Caco-2 (cell line): ENCODE data around the gene C2CD3. TPM values are rescaled to one million over a fixed set of nuclear protein-coding genes. Genes with fewer than 3 reads are reported as not detected.

ENCODE experiments used
- BruUV-seq: library from RNA; stranded (reverse); fragments of 400-500 nt; replicated peaks from 2 replicates; lab custom pipeline; 2021; lab: Mats Ljungman, UMichigan
- CTCF ChIA-PET: fragments of 300-600 bp; sonication (Branson Sonifier 250); formaldehyde crosslinking; loops from one replicate; lab custom pipeline; 2022; ENCODE audit warnings: antibody characterized with exemption; lab: Charles Lee
- POLR2A ChIA-PET: fragments of 300-600 bp; sonication (Branson Sonifier 250); formaldehyde crosslinking; loops from one replicate; lab custom pipeline; 2022; ENCODE audit warnings: antibody characterized with exemption; lab: Charles Lee
- DNase-seq, 2 experiments: peaks; one replicate each; pipeline versions ENCODE4 v3.0.0 to v3.0.0-alpha.2; 2020 to 2022
- H3K27me3 ChIP-seq: replicated peaks from 2 replicates; pipeline ENCODE4 v1.6.0; 2011; ENCODE audit warnings: low read length; ENCODE audit not compliant: control insufficient read depth, insufficient read depth
- H3K36me3 ChIP-seq: 2 replicates; pipeline ENCODE4 v1.5.1; 2011; ENCODE audit warnings: low read length; ENCODE audit not compliant: control insufficient read depth, insufficient read depth
- H3K4me1 ChIP-seq: fragments of 250-450 bp; sonication (Bioruptor Pico); 2 replicates; pipeline ENCODE4 v1.5.1; 2020; ENCODE audit warnings: mild to moderate bottlenecking
- H3K4me3 ChIP-seq: 2 replicates; pipeline ENCODE4 v1.5.1; 2011; ENCODE audit warnings: low read depth, mild to moderate bottlenecking, control low read depth, low read length
- H3K9me3 ChIP-seq: fragments of 250-450 bp; sonication (Bioruptor Pico); 2 replicates; pipeline ENCODE4 v1.5.1; 2020; ENCODE audit warnings: mild to moderate bottlenecking, moderate library complexity
- H3K27ac Mint-ChIP-seq: one replicate; pipeline ENCODE4 v1.8.0; 2022; ENCODE audit warnings: mixed read lengths; ENCODE audit not compliant: unreplicated experiment
- H3K27me3 Mint-ChIP-seq: one replicate; pipeline ENCODE4 v1.8.0; 2022; ENCODE audit warnings: mixed read lengths; ENCODE audit not compliant: insufficient read depth, unreplicated experiment
- H3K36me3 Mint-ChIP-seq: one replicate; pipeline ENCODE4 v1.8.0; 2022; ENCODE audit warnings: mild to moderate bottlenecking, mixed read lengths; ENCODE audit not compliant: insufficient read depth, unreplicated experiment
- H3K4me1 Mint-ChIP-seq: one replicate; pipeline ENCODE4 v1.8.0; 2022; ENCODE audit warnings: low read depth, mixed read lengths; ENCODE audit not compliant: unreplicated experiment
- H3K4me3 Mint-ChIP-seq: one replicate; pipeline ENCODE4 v1.8.0; 2022; ENCODE audit warnings: mild to moderate bottlenecking, moderate library complexity, mixed read lengths; ENCODE audit not compliant: unreplicated experiment
- H3K9me3 Mint-ChIP-seq: one replicate; pipeline ENCODE4 v1.8.0; 2022; ENCODE audit warnings: mixed read lengths; ENCODE audit not compliant: unreplicated experiment
- CTCF ChIP-seq, 2 experiments: fragments of 200-600 bp in 1 of 2; IDR thresholded peaks; 1 replicate in 1 of 2; 2 replicates in 1 of 2; pipeline versions ENCODE4 v1.5.1 to v1.8.0; 2011 to 2022; ENCODE audit warnings: antibody characterized with exemption in 1 of 2, control low read depth in 1 of 2, inconsistent platforms in 1 of 2, low read depth in 1 of 2, low read length in 1 of 2, mild to moderate bottlenecking in 1 of 2, moderate library complexity in 1 of 2; ENCODE audit not compliant: insufficient read depth in 1 of 2, severe bottlenecking in 1 of 2, unreplicated experiment in 1 of 2
- intact Hi-C: fragments of 100-400 bp; cut with micrococcal nuclease; formaldehyde crosslinking; loops from one replicate; pipeline ENCODE4 v1.10.0; 2022; ENCODE audit not compliant: unreplicated experiment
- total RNA-seq: library from RNA; stranded (reverse); gene quantifications from 2 replicates; pipeline ENCODE4 v1.2.3, GENCODE V29; 2022

Gene C2CD3
- total RNA-seq, 1 experiment from 2014 or later: 47.5 TPM

DNA sequence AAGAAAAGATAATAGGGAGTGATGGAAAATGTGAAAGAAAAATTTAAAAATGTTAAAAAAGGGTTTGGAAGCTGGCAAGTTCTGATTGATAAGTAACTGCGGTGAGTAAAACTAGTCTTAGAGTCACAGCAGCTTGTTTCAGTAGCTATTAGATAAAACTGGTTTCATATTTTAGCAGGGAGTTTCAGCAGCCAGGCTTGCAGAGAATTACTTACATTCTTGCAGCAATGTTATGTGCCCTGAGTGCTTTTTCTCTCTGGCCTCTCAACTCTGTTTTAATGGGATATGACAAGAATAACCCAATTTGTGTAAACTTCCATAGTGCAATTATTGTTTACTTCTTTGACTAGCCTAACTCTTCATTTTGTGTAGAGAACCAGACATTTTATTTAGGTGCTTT lies 33.9 kb upstream of the C2CD3 start:
- H3K9me3 ChIP-seq: no peaks in the 10 kb centered on the region
- intact Hi-C loops: no loop called here
- H3K36me3 ChIP-seq: peaks cover 2% of the 10 kb centered on the region; the same call in 1 of the 2 replicates
- no peaks in the 10 kb centered on the region for H3K4me1 ChIP-seq
- no peak overlapping the region for H3K4me3 Mint-ChIP-seq
- H3K27me3 Mint-ChIP-seq: no peaks in the 10 kb centered on the region
- H3K27ac Mint-ChIP-seq: no peak overlapping the region
- H3K9me3 Mint-ChIP-seq: no peaks in the 10 kb centered on the region
- BruUV-seq: TSS peak; percentile 15
- ChIA-PET POLR2A (no interaction called here), CTCF (no interaction called here)
- H3K4me3 ChIP-seq: no peak overlapping the region
- no peaks in the 10 kb centered on the region for H3K27me3 ChIP-seq
- peaks cover 38% of the 10 kb centered on the region for H3K36me3 Mint-ChIP-seq
- DNase-seq: no peak
- TF ChIP-seq CTCF (IDR thresholded peaks at IDR 0.05; ENCODE audit: insufficient read depth in 1 of 2, low read depth in 1 of 2, low read length in 1 of 2, severe bottlenecking in 1 of 2, unreplicated experiment in 1 of 2): no peak
- no peaks in the 10 kb centered on the region for H3K4me1 Mint-ChIP-seq

DNA sequence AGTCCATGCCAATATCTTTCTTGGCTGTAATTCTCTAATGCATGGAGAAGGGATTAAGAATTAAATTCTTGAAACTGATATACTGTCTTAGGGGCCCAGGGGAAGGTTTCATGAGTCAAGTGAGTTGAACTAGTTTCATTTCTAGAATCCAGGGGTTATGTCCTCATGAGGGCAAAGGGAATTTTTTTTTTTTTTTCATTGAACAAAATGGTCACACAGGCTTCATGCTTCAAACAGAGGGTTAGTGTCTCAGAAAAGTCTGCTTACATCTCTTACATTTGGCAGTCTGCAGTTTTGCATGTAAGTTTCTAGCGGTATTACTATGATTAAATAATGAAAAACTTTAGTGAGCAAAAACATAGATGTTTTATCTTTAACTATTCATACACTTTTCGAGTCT lies 33.2 kb upstream of the C2CD3 start:
- TF ChIP-seq CTCF (IDR thresholded peaks at IDR 0.05; ENCODE audit: insufficient read depth in 1 of 2, low read depth in 1 of 2, low read length in 1 of 2, severe bottlenecking in 1 of 2, unreplicated experiment in 1 of 2): no peak
- Mint-ChIP-seq H3K27me3 (no peaks in the 10 kb centered on the region), H3K9me3 (no peaks in the 10 kb centered on the region), H3K27ac (no peak overlapping the region), H3K4me3 (no peak overlapping the region), H3K4me1 (peaks cover 3% of the 10 kb centered on the region), H3K36me3 (peaks cover 38% of the 10 kb centered on the region)
- Histone ChIP-seq H3K36me3 (peaks cover 2% of the 10 kb centered on the region; the same call in 1 of the 2 replicates), H3K4me3 (no peak overlapping the region), H3K27me3 (no peaks in the 10 kb centered on the region), H3K9me3 (no peaks in the 10 kb centered on the region), H3K4me1 (no peaks in the 10 kb centered on the region)
- no TSS peak for BruUV-seq
- ChIA-PET POLR2A (no interaction called here), CTCF (no interaction called here)
- intact Hi-C loops: no loop called here
- no peak for DNase-seq

DNA sequence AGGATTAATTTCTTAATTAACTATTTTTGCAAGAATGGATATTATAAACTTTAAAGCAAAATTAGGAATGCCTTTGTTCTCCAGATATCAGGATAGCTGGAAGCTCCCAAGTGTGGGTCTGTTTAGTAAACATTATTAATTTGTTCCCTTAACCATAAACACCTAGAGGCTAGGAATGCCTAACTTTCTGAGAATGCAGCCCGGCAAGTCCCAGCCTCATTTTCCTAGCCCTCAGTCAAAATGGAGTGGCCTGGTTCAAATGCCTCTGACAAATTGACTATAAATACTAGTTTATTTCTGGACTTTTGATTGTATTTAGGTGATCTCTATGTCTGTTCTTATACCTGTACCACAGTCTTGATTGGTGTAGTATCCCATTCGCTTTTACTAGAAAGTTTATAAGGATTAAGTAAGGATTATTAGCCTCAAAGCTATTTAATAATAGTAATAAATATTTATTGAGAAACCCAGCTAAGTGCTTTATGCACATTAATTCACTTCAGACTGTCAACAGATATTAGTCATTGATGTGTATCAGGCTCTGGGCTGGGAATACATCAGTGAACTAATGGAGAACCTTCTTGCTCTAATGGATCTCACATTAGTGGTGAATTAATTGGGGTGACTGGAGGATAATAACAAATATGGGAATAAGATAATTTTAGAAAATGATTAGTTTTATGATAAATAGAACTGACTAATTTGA lies 26.1 kb upstream of the C2CD3 start:
- ChIA-PET POLR2A (no interaction called here), CTCF (no interaction called here)
- peaks cover 7% of the 10 kb centered on the region for H3K9me3 Mint-ChIP-seq
- H3K36me3 ChIP-seq: no peaks in the 10 kb centered on the region
- H3K27me3 Mint-ChIP-seq: no peaks in the 10 kb centered on the region
- TF ChIP-seq CTCF (IDR thresholded peaks at IDR 0.05; ENCODE audit: insufficient read depth in 1 of 2, low read depth in 1 of 2, low read length in 1 of 2, severe bottlenecking in 1 of 2, unreplicated experiment in 1 of 2): no peak
- H3K4me3 ChIP-seq: no peak overlapping the region
- no peak overlapping the region for H3K27ac Mint-ChIP-seq
- no peak overlapping the region for H3K4me3 Mint-ChIP-seq
- intact Hi-C loops: no loop called here
- peaks cover 10% of the 10 kb centered on the region for H3K36me3 Mint-ChIP-seq
- peaks cover 7% of the 10 kb centered on the region for H3K4me1 Mint-ChIP-seq
- H3K9me3 ChIP-seq: peaks cover 13% of the 10 kb centered on the region; the same call in 1 of the 2 replicates
- DNase-seq: no peak
- H3K27me3 ChIP-seq: no peaks in the 10 kb centered on the region
- no peaks in the 10 kb centered on the region for H3K4me1 ChIP-seq
- BruUV-seq: no TSS peak
